ENCODE results near the gene CFAP97D2. TPM values are rescaled to one million over a fixed set of nuclear protein-coding genes. Genes with fewer than 3 reads are reported as not detected.

CFAP97D2 gene
- total RNA-seq, 3 donors from 2014 or later: not detected

DNA sequence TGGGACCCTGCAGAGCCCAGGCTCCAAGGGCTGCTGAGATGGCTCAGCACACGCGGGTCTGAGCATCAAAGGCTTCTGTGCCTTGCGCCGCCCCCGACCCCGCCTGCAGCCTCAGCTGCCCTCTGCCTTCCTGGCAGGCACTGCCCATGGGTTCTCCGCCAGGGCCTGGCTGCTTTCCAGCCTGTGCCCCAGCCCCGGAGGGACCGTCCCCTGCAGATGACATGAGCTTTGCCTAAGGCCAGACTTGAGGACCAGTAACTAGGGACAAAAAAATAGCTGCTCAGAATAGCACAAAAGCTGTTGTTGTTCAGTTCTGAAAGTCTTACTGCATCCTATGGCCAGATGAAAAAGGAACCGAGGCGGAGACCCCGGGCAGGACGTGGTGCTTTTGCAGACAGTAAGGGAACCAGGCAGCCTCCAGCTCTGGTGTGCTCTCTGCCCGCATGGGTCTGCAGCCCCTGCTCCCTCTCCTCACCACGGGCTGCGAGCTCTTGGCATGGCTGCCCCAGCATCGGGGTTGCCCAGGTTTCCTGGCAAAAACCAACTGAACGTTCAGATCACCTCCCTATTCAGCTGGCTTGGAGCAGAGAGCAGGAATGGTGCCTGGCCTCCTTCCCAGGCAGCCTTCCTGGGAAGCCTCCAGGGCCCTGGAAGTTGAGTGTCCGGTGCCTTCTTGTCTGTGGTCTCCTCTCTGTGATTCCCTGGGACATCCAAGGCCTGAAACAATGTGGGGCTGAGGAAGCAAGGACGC lies 12.5 kb upstream of the CFAP97D2 start:
- DNase-seq (peak in 2 of 3 donors; percentile 20 to 47), ATAC-seq (no peak)
- TF ChIP-seq, protein P1, sequence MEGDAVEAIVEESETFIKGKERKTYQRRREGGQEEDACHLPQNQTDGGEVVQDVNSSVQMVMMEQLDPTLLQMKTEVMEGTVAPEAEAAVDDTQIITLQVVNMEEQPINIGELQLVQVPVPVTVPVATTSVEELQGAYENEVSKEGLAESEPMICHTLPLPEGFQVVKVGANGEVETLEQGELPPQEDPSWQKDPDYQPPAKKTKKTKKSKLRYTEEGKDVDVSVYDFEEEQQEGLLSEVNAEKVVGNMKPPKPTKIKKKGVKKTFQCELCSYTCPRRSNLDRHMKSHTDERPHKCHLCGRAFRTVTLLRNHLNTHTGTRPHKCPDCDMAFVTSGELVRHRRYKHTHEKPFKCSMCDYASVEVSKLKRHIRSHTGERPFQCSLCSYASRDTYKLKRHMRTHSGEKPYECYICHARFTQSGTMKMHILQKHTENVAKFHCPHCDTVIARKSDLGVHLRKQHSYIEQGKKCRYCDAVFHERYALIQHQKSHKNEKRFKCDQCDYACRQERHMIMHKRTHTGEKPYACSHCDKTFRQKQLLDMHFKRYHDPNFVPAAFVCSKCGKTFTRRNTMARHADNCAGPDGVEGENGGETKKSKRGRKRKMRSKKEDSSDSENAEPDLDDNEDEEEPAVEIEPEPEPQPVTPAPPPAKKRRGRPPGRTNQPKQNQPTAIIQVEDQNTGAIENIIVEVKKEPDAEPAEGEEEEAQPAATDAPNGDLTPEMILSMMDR (IDR thresholded peaks at IDR 0.05): no peak
- intact Hi-C loops (cut with DNase I, micrococcal nuclease): no loop called here
- no peaks in the 10 kb centered on the region for H3K36me3 ChIP-seq (ENCODE audit: low read depth)
- peaks cover 13% of the 10 kb centered on the region for H3K4me1 ChIP-seq (ENCODE audit: low read depth)
- H3K9me3 ChIP-seq: no peaks in the 10 kb centered on the region
- H3K4me3 ChIP-seq: no peak overlapping the region

DNA sequence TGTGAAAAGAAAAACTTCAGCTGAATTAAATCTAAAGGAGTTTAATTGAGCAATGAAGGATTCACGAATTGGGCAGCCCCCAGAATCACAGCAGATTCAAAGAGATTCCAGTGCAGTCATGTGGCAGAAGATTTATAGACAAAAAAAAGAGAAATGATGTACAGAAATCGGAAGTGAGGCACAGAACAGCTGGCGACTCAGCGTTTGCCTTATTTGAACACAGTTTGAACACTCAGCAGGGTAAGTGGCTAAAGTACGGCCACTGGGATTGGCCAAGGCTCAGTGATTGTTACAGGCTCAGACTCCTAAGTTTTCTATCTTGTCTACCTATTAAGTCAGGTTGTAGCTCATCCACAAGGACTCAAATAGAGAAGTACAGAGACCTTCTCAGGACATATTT lies 11.6 kb upstream of the CFAP97D2 start:
- intact Hi-C loops (cut with DNase I, micrococcal nuclease): no loop called here
- peaks cover 2% of the 10 kb centered on the region for H3K9me3 ChIP-seq
- H3K4me3 ChIP-seq: no peak overlapping the region
- peaks cover 4% of the 10 kb centered on the region for H3K4me1 ChIP-seq (ENCODE audit: low read depth)
- no peaks in the 10 kb centered on the region for H3K36me3 ChIP-seq (ENCODE audit: low read depth)
- no peak for DNase-seq
- ATAC-seq: no peak
- TF ChIP-seq, protein P1 (IDR thresholded peaks at IDR 0.05): no peak

DNA sequence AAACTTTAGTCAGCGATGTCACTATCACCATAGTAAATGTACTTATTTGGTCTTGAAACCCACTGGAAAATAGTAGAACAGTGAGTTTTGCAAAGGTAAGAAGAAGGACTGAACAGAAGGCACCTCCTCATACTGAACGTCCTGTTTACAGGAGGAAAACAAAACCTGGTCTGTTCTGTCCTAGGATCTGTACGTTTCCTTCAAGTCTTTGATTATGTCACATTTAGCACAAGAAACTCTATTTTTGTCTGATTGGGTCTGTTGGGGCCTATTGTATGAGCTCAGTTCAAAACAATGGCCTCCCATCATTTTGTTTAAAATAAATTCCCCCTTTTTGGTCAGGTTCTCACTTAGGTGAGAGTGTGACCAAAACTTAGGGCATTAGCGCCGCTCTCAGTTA lies 11.2 kb upstream of the CFAP97D2 start:
- Histone ChIP-seq H3K36me3 (ENCODE audit: low read depth) (no peaks in the 10 kb centered on the region), H3K4me3 (no peak overlapping the region), H3K9me3 (peaks cover 6% of the 10 kb centered on the region), H3K4me1 (ENCODE audit: low read depth) (no peaks in the 10 kb centered on the region)
- intact Hi-C loops (cut with DNase I, micrococcal nuclease): no loop called here
- TF ChIP-seq, protein P1 (IDR thresholded peaks at IDR 0.05): no peak
- no peak for DNase-seq
- ATAC-seq: no peak

DNA sequence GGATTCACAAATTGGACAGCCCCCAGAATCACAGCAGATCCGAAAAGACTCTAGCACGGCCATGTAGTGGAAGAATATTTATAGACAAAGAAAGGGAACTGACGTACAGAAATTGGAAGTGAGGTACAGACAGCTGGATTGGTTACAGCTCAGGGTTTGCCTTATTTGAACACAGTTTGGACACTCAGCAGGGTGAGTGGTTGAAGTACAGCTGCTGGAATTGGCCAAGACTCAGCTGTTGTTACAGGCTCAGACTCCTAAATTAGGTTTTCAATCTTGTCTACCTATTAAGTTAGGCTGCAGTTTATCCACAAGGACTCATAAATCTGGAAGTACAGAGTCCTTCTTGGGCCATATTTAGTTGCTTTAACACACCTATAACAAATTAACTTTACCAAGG lies 5.8 kb upstream of the CFAP97D2 start:
- no peaks in the 10 kb centered on the region for H3K4me1 ChIP-seq (ENCODE audit: low read depth)
- H3K36me3 ChIP-seq (ENCODE audit: low read depth): no peaks in the 10 kb centered on the region
- DNase-seq: no peak
- TF ChIP-seq, protein P1 (IDR thresholded peaks at IDR 0.05): no peak
- peaks cover 13% of the 10 kb centered on the region for H3K9me3 ChIP-seq
- intact Hi-C loops (cut with DNase I, micrococcal nuclease): no loop called here
- no peak overlapping the region for H3K4me3 ChIP-seq
- no peak for ATAC-seq

DNA sequence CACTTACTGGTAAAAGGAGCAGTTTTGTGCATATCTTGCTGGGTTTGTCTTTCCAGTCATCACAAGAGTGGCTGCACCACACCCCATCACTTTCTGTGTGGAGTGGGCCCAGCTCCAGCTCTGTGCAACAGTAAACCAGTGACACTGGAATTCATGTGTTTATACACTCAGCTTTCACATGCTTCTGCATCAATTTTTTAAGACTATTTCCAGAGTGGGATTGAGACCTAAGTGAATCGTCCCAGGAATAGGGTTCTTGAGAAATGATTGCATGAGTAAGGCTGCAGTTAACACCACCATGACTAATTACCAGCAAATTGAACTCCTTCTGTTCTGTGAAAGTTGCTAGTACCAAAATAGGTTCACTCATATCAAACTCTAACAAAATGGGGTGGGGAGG lies 5.3 kb upstream of the CFAP97D2 start:
- Histone ChIP-seq H3K4me1 (ENCODE audit: low read depth) (no peaks in the 10 kb centered on the region), H3K4me3 (no peak overlapping the region), H3K36me3 (ENCODE audit: low read depth) (no peaks in the 10 kb centered on the region), H3K9me3 (peaks cover 13% of the 10 kb centered on the region)
- no peak for ATAC-seq
- DNase-seq: no peak
- intact Hi-C loops (cut with DNase I, micrococcal nuclease): no loop called here
- TF ChIP-seq, protein P1 (IDR thresholded peaks at IDR 0.05): no peak

Data from mucosa of descending colon (tissue), 3 donors.